Stomach (tissue), 9 donors: Measurements from ENCODE around the gene AGAP1. TPM values are rescaled to one million over a fixed set of nuclear protein-coding genes. Genes with fewer than 3 reads are reported as not detected.

Source experiments
- DNase-seq, 2 donors: peaks; one replicate each; pipeline versions ENCODE4 v3.0.0 to v3.0.0-alpha.2; 2013 to 2019
- H3K27ac ChIP-seq, 5 donors: fragments of 200-600 bp in 4 of 5; sonication (generic) in 4 of 5; one replicate each; pipeline ENCODE4 v1.5.1; 2013 to 2019; ENCODE audit warnings: mild to moderate bottlenecking in 1 of 5, moderate library complexity in 1 of 5
- H3K27me3 ChIP-seq, 3 donors: fragments of 200-600 bp; sonication (generic); one replicate each; pipeline ENCODE4 v1.5.1; 2017 to 2019; ENCODE audit warnings: mixed run types in 1 of 3
- H3K36me3 ChIP-seq, 4 donors: fragments of 200-600 bp; sonication (generic); 1 replicate in 3 of 4; 2 replicates in 1 of 4; pipeline ENCODE4 v1.5.1; 2016 to 2019
- H3K4me1 ChIP-seq, 4 donors: fragments of 200-600 bp; sonication (generic); one replicate each; pipeline ENCODE4 v1.5.1; 2016 to 2019
- H3K4me3 ChIP-seq, 4 donors: fragments of 200-600 bp; sonication (generic) in 3 of 4; one replicate each; pipeline ENCODE4 v1.5.1; 2016 to 2019; ENCODE audit warnings: mild to moderate bottlenecking in 1 of 4
- H3K9me3 ChIP-seq, 4 donors: fragments of 200-600 bp; sonication (generic); one replicate each; pipeline ENCODE4 v1.5.1; 2016 to 2019
- CTCF ChIP-seq, 7 experiments: fragments of 450-650 bp in 4 of 7; fragments of 200-600 bp in 3 of 7; sonication (generic) in 3 of 7; IDR thresholded peaks; one replicate each; pipeline ENCODE4 v1.5.1; 2016 to 2019; ENCODE audit warnings: antibody characterized with exemption in 7 of 7, control low read depth in 2 of 7, mild to moderate bottlenecking in 1 of 7
- EP300 ChIP-seq: sonication (generic); formaldehyde crosslinking; IDR thresholded peaks from one replicate; pipeline ENCODE4 v1.6.1; 2017; ENCODE audit warnings: antibody characterized with exemption
- POLR2A ChIP-seq, 4 donors: fragments of 450-650 bp; IDR thresholded peaks; one replicate each; pipeline ENCODE4 v1.6.1; 2016; ENCODE audit warnings: antibody characterized with exemption in 4 of 4, control low read depth in 2 of 4, mild to moderate bottlenecking in 1 of 4, moderate library complexity in 1 of 4
- POLR2AphosphoS5 ChIP-seq, 3 donors: sonication (generic); formaldehyde crosslinking; IDR thresholded peaks; one replicate each; pipeline ENCODE4 v1.6.1; 2016; ENCODE audit warnings: antibody characterized with exemption in 3 of 3
- WGBS, 5 donors: extraction: QIAGEN DNeasy Blood & Tissue Kit in 3 of 5; methylation state at CpG; one replicate each; pipeline versions ENCODE4 v1.1.5 to v1.1.7; 2013 to 2018; 5-methylcytosine and 5-hydroxymethylcytosine counted together
- intact Hi-C: fragments of 100-400 bp; cut with DNase I; formaldehyde crosslinking; loops from one replicate; pipeline ENCODE4 v1.15.1; 2023; ENCODE audit warnings: low total_unique reads
- polyA plus RNA-seq, 3 donors: library from polyadenylated mRNA; stranded (reverse); fragments of 200-250 nt; gene quantifications; one replicate each; pipeline ENCODE4 v1.2.3, GENCODE V29; 2013
- total RNA-seq, 5 donors: library from RNA; depleted of rRNA; stranded (reverse); fragments of >200 nt; gene quantifications; one replicate each; pipeline versions ENCODE4 v1.1.0 to v1.2.3, GENCODE V29; 2014 to 2016
- donor health status: healthy with polysubstance abuse.
- donor health status: Bipolar disorder and iron deficiency.
- donor health status: healthy.

AGAP1 gene
- total and polyA plus RNA-seq, 8 donors: 4.2 to 139 (median 35.0) TPM

GRCh38 chr2:235591231-235591730 lies 97.4 kb downstream of the AGAP1 start:
- Histone ChIP-seq H3K4me1 (peaks cover 0 to 13% (median 9%) of the 10 kb centered on the region in 4 donors), H3K4me3 (no peak overlapping the region), H3K27me3 (no peaks in the 10 kb centered on the region), H3K36me3 (no peaks in the 10 kb centered on the region), H3K27ac (no peak overlapping the region), H3K9me3 (no peaks in the 10 kb centered on the region)
- no peak for DNase-seq
- 84 to 91% (median 89%) methylated on average over 14 of the region's 14 CpGs for WGBS, 5 donors
- TF ChIP-seq EP300 (no peak), POLR2AphosphoS5 (IDR thresholded peaks at IDR 0.05) (no peak), POLR2A (IDR thresholded peaks at IDR 0.05) (no peak), CTCF (IDR thresholded peaks at IDR 0.05) (no peak)
- intact Hi-C loops: loop anchor here (10.0 kb wide), 1 partner anchor 456 kb away; no protein-coding TSS in a partner anchor

GRCh38 chr2:235591921-235592320 lies 98.1 kb downstream of the AGAP1 start:
- H3K9me3 ChIP-seq: no peaks in the 10 kb centered on the region
- H3K36me3 ChIP-seq: no peaks in the 10 kb centered on the region
- WGBS, 5 donors: 84 to 93% (median 90%) methylated on average over 5 of the region's 5 CpGs
- H3K27ac ChIP-seq: no peak overlapping the region
- H3K4me1 ChIP-seq: peaks cover 0 to 14% (median 9%) of the 10 kb centered on the region in 4 donors
- intact Hi-C loops: loop anchor here (10.0 kb wide), 1 partner anchor 457 kb away; no protein-coding TSS in a partner anchor
- no peaks in the 10 kb centered on the region for H3K27me3 ChIP-seq
- no peak for DNase-seq
- no peak overlapping the region for H3K4me3 ChIP-seq
- no peak for TF ChIP-seq EP300
- TF ChIP-seq CTCF (IDR thresholded peaks at IDR 0.05): no peak
- TF ChIP-seq POLR2AphosphoS5 (IDR thresholded peaks at IDR 0.05): no peak
- no peak for TF ChIP-seq POLR2A (IDR thresholded peaks at IDR 0.05)

GRCh38 chr2:235592430-235592829 lies 98.6 kb downstream of the AGAP1 start:
- intact Hi-C loops: loop anchor here (10.0 kb wide), 1 partner anchor 458 kb away; no protein-coding TSS in a partner anchor
- H3K27ac ChIP-seq: no peak overlapping the region
- TF ChIP-seq POLR2A (IDR thresholded peaks at IDR 0.05): no peak
- TF ChIP-seq EP300: no peak
- TF ChIP-seq CTCF (IDR thresholded peaks at IDR 0.05): no peak
- H3K36me3 ChIP-seq: no peaks in the 10 kb centered on the region
- H3K9me3 ChIP-seq: no peaks in the 10 kb centered on the region
- WGBS, 5 donors: 78 to 83% (median 81%) methylated on average over 11 of the region's 11 CpGs
- no peak for DNase-seq
- peaks cover 0 to 14% (median 9%) of the 10 kb centered on the region in 4 donors for H3K4me1 ChIP-seq
- H3K4me3 ChIP-seq: no peak overlapping the region
- H3K27me3 ChIP-seq: no peaks in the 10 kb centered on the region

GRCh38 chr2:235592836-235593235 lies 99.0 kb downstream of the AGAP1 start:
- Histone ChIP-seq H3K4me1 (peaks cover 0 to 14% (median 9%) of the 10 kb centered on the region in 4 donors), H3K4me3 (no peak overlapping the region), H3K27me3 (no peaks in the 10 kb centered on the region), H3K27ac (no peak overlapping the region), H3K9me3 (no peaks in the 10 kb centered on the region), H3K36me3 (no peaks in the 10 kb centered on the region)
- 71 to 87% (median 82%) methylated on average over 6 of the region's 6 CpGs for WGBS, 5 donors
- TF ChIP-seq EP300 (no peak), POLR2A (IDR thresholded peaks at IDR 0.05) (no peak), CTCF (IDR thresholded peaks at IDR 0.05) (no peak), POLR2AphosphoS5 (IDR thresholded peaks at IDR 0.05) (no peak)
- DNase-seq: no peak
- intact Hi-C loops: loop anchor here (10.0 kb wide), 1 partner anchor 458 kb away; no protein-coding TSS in a partner anchor
